Vagina (tissue), 2 donors: ENCODE results near the gene TRIO. TPM values are rescaled to one million over a fixed set of nuclear protein-coding genes. Genes with fewer than 3 reads are reported as not detected.

Source experiments
- DNase-seq, 2 donors: peaks; one replicate each; pipeline ENCODE4 v3.0.0-alpha.2; 2017; ENCODE audit errors: extremely low spot score in 2 of 2
- H3K27ac ChIP-seq: fragments of 200-600 bp; sonication (generic); one replicate; pipeline ENCODE4 v1.5.1; 2019
- H3K27me3 ChIP-seq: fragments of 200-600 bp; sonication (generic); one replicate; pipeline ENCODE4 v1.5.1; 2019
- H3K36me3 ChIP-seq, 2 donors: fragments of 200-600 bp; sonication (generic); one replicate each; pipeline ENCODE4 v1.5.1; 2017 to 2019
- H3K4me1 ChIP-seq: fragments of 200-600 bp; sonication (generic); one replicate; pipeline ENCODE4 v1.5.1; 2019
- H3K4me3 ChIP-seq, 2 donors: fragments of 200-600 bp; sonication (generic); 1 replicate in 1 of 2; 2 replicates in 1 of 2; pipeline ENCODE4 v1.5.1; 2016 to 2019
- H3K9me3 ChIP-seq: fragments of 200-600 bp; sonication (generic); one replicate; pipeline ENCODE4 v1.5.1; 2019
- CTCF ChIP-seq, 3 experiments: fragments of 450-650 bp in 2 of 3; fragments of 200-600 bp in 1 of 3; sonication (generic) in 1 of 3; IDR thresholded peaks; one replicate each; pipeline ENCODE4 v1.5.1; 2017 to 2019; ENCODE audit warnings: antibody characterized with exemption in 3 of 3, mild to moderate bottlenecking in 2 of 3, moderate library complexity in 2 of 3
- POLR2A ChIP-seq, 2 donors: fragments of 450-650 bp; IDR thresholded peaks; one replicate each; pipeline ENCODE4 v1.6.1; 2017; ENCODE audit warnings: antibody characterized with exemption in 2 of 2, mild to moderate bottlenecking in 2 of 2, moderate library complexity in 2 of 2
- POLR2AphosphoS5 ChIP-seq, 2 donors: sonication (generic); formaldehyde crosslinking; IDR thresholded peaks; one replicate each; pipeline ENCODE4 v1.9.0; 2017; ENCODE audit warnings: antibody characterized with exemption in 2 of 2, mild to moderate bottlenecking in 2 of 2, low read depth in 1 of 2; ENCODE audit not compliant: insufficient read depth in 1 of 2
- intact Hi-C: fragments of 100-400 bp; cut with DNase I; formaldehyde crosslinking; loops from one replicate; pipeline ENCODE4 v1.15.1; 2023
- total RNA-seq: library from RNA; depleted of rRNA; stranded (reverse); fragments of >200 nt; gene quantifications from one replicate; pipeline ENCODE4 v1.2.3, GENCODE V29; 2016

Gene TRIO
- total RNA-seq, 1 donor from 2014 or later, result 142 TPM

GRCh38 chr5:14504332-14504727 is 361.2 kb downstream of the TRIO start:
- TF ChIP-seq POLR2A (IDR thresholded peaks at IDR 0.05), result no peak
- no peak for TF ChIP-seq POLR2AphosphoS5 (IDR thresholded peaks at IDR 0.05; ENCODE audit: insufficient read depth in 1 of 2, low read depth in 1 of 2)
- TF ChIP-seq CTCF (IDR thresholded peaks at IDR 0.05), result no peak
- Histone ChIP-seq H3K36me3 (peaks cover 0 to 51% of the 10 kb centered on the region in 2 donors), H3K27ac (no peak overlapping the region), H3K4me3 (no peak overlapping the region), H3K4me1 (no peaks in the 10 kb centered on the region), H3K27me3 (no peaks in the 10 kb centered on the region), H3K9me3 (no peaks in the 10 kb centered on the region)
- intact Hi-C loops, result no loop called here
- no peak for DNase-seq

GRCh38 chr5:14504816-14505215 is 361.7 kb downstream of the TRIO start:
- Histone ChIP-seq H3K4me1 (no peaks in the 10 kb centered on the region), H3K27ac (no peak overlapping the region), H3K27me3 (no peaks in the 10 kb centered on the region), H3K36me3 (peaks cover 0 to 51% of the 10 kb centered on the region in 2 donors), H3K9me3 (no peaks in the 10 kb centered on the region), H3K4me3 (no peak overlapping the region)
- intact Hi-C loops, result no loop called here
- TF ChIP-seq POLR2AphosphoS5 (IDR thresholded peaks at IDR 0.05; ENCODE audit: insufficient read depth in 1 of 2, low read depth in 1 of 2) (no peak), CTCF (IDR thresholded peaks at IDR 0.05) (no peak), POLR2A (IDR thresholded peaks at IDR 0.05) (no peak)
- DNase-seq, result no peak

GRCh38 chr5:14505310-14506139 is 362.4 kb downstream of the TRIO start:
- intact Hi-C loops, result no loop called here
- H3K4me3 ChIP-seq, result no peak overlapping the region
- DNase-seq, result no peak
- no peaks in the 10 kb centered on the region for H3K4me1 ChIP-seq
- no peaks in the 10 kb centered on the region for H3K27me3 ChIP-seq
- no peaks in the 10 kb centered on the region for H3K9me3 ChIP-seq
- H3K36me3 ChIP-seq, result peaks cover 0 to 46% of the 10 kb centered on the region in 2 donors
- H3K27ac ChIP-seq, result no peak overlapping the region
- TF ChIP-seq POLR2AphosphoS5 (IDR thresholded peaks at IDR 0.05; ENCODE audit: insufficient read depth in 1 of 2, low read depth in 1 of 2) (no peak), POLR2A (IDR thresholded peaks at IDR 0.05) (no peak), CTCF (IDR thresholded peaks at IDR 0.05) (no peak)

GRCh38 chr5:14506140-14506538 is 363.0 kb downstream of the TRIO start:
- no peaks in the 10 kb centered on the region for H3K4me1 ChIP-seq
- DNase-seq, result no peak
- H3K36me3 ChIP-seq, result peaks cover 0 to 46% of the 10 kb centered on the region in 2 donors
- TF ChIP-seq CTCF (IDR thresholded peaks at IDR 0.05) (no peak), POLR2A (IDR thresholded peaks at IDR 0.05) (no peak), POLR2AphosphoS5 (IDR thresholded peaks at IDR 0.05; ENCODE audit: insufficient read depth in 1 of 2, low read depth in 1 of 2) (no peak)
- H3K27me3 ChIP-seq, result no peaks in the 10 kb centered on the region
- intact Hi-C loops, result no loop called here
- no peaks in the 10 kb centered on the region for H3K9me3 ChIP-seq
- no peak overlapping the region for H3K27ac ChIP-seq
- no peak overlapping the region for H3K4me3 ChIP-seq

- Histone ChIP-seq H3K36me3 (peaks cover 0 to 46% of the 10 kb centered on the region in 2 donors), H3K27me3 (no peaks in the 10 kb centered on the region), H3K4me1 (no peaks in the 10 kb centered on the region), H3K4me3 (no peak overlapping the region), H3K27ac (no peak overlapping the region), H3K9me3 (no peaks in the 10 kb centered on the region)
- TF ChIP-seq POLR2A (IDR thresholded peaks at IDR 0.05), result no peak
- no peak for TF ChIP-seq CTCF (IDR thresholded peaks at IDR 0.05)
- no peak for TF ChIP-seq POLR2AphosphoS5 (IDR thresholded peaks at IDR 0.05; ENCODE audit: insufficient read depth in 1 of 2, low read depth in 1 of 2)
- DNase-seq, result no peak
- intact Hi-C loops, result no loop called here
Measured at GRCh38 chr5:14506661-14507060, 363.5 kb downstream of the TRIO start.
